ENCODE data around the gene LIMCH1.

DNA sequence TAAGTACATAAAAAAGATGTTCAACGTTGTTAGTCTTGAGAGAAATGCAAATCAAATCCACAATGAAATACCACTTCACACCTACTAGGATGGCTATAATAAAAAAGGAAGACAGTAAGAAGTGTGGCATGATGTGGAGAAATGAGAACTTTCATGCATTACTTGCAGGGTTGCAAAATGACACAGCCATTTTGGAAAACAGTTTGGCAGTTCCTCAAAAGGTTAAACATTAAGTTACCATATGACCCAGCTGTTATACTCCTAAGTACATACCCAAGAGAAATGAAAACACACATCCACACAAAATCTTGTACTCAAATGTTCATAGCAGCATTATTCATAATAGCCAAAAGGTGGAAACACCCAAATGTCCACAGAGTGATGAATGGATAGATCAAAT, 25.8 kb upstream of the LIMCH1 start:
- TF ChIP-seq, protein P1, sequence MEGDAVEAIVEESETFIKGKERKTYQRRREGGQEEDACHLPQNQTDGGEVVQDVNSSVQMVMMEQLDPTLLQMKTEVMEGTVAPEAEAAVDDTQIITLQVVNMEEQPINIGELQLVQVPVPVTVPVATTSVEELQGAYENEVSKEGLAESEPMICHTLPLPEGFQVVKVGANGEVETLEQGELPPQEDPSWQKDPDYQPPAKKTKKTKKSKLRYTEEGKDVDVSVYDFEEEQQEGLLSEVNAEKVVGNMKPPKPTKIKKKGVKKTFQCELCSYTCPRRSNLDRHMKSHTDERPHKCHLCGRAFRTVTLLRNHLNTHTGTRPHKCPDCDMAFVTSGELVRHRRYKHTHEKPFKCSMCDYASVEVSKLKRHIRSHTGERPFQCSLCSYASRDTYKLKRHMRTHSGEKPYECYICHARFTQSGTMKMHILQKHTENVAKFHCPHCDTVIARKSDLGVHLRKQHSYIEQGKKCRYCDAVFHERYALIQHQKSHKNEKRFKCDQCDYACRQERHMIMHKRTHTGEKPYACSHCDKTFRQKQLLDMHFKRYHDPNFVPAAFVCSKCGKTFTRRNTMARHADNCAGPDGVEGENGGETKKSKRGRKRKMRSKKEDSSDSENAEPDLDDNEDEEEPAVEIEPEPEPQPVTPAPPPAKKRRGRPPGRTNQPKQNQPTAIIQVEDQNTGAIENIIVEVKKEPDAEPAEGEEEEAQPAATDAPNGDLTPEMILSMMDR (conservative IDR thresholded peaks at IDR 0.05; ENCODE audit: low read length), result no peak
- no peak for TF ChIP-seq EZH2phosphoT487 (IDR thresholded peaks at IDR 0.05; ENCODE audit: borderline replicate concordance)

All from Loucy (cell line).